ENCODE results near the gene SYNGR4.

The SYNGR4 gene

DNA sequence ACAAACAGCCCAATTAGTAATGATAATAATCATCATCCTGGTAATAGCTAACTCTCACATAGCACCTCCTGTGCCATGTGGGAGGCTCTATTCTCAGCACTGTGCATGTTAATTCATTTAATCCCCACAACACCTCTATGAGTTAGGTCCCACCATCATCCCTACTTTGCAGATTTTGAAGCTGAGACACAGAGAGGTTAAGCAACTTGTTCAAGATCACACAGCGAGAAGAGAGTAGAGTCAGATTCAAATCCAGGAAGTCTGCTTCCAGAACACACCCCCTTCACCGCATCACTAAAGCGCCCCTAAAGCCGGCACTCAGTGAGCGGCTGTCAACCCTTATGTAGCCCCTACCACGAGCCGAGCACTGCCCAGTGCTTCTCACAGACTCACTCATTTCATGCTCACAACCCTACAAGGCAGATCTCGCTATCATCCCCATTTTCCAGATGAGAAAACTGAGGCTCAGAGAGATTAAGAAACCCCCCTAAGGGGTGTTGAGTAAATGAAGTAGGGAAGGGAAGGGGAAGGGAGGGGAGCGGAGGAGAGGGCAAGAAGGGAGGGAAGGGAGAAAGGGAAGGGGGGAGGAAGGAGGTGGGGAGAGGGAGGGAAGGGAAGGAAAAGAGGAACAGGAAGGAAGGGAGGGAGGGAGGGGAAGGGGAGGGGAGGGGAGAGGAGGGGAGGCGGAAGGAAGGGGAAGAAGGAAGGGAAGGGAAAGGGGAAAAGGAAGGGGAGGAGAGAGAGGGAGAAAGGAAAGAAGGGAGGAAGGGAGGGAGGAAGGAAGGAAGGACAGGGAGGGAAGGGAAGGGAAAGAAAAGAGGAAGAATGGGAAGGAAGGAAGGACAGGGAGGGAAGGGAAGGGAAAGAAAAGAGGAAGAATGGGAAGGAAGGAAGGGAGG is 22.4 kb upstream of the SYNGR4 start:
- DNase-seq (ENCODE audit: low spot score) = no peak

DNA sequence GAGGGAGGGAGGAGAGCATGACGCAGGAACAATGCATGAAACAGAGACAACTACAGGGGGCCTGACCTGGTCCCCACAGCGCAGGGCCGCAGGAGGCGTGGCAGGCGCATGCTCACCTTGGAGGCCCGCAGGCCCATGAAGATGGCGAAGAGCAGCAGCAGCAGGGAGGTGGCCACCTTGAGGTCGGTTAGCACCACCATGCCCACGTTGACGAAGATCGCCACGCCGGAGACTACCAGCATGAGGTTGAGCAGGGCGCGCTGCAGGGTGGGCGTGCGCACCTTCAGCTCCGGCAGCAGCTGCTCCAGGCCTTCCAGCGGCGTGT is 21.8 kb upstream of the SYNGR4 start:
- no peak for DNase-seq (ENCODE audit: low spot score)

DNA sequence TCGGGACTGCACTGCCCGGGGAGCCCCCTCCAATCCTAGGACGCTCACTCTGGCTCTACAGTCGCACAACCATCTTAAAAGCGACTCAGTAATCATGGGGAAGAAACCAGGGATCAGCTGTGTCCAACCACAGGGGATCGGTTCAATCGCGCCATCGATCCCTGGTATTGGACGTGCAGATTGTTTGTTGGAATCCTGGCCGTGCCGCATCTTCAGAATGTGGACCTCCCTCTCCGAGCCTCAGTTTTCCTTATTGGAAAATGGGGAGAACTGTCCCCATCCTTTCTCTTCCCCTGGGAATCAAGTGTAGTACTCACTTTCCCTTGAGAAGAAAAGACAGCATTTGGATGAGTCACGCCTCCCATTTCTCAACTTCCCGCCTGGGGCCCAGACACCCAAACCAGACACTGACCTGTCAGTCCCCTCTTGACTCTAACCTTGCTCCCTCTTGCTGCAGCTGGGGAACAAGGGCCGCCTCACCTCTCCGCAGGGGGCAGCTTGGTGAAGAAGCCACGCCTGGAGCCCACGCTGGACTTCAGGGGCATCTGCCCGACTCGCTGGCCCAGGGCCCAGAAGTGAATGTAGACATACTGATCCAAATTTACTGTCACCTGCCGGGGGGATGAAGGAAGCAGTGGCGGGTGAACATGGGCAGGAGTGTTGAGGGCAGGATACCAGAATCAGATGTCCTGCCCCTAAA is 21.2 kb upstream of the SYNGR4 start:
- DNase-seq (ENCODE audit: low spot score) = no peak

DNA sequence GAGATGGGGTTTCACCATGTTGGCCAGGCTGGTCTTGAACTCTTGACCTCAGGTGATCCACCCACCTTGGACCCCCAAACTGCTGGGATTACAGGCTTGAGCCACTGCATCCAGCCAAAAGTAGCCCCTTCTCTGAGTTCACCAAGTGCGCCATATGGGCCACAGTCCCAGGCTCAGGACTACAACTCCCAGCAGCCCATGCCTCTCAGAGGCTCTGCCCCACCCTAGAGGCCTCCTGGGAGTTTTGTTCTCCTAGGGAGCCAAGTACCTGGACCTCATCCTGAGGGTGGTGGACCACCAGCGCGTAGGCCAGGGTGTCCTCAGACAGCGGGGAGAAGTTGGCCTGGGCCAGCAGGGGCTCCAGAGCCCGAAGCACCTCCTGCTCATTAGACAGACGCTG is 19.3 kb upstream of the SYNGR4 start:
- DNase-seq (ENCODE audit: low spot score) = no peak

DNA sequence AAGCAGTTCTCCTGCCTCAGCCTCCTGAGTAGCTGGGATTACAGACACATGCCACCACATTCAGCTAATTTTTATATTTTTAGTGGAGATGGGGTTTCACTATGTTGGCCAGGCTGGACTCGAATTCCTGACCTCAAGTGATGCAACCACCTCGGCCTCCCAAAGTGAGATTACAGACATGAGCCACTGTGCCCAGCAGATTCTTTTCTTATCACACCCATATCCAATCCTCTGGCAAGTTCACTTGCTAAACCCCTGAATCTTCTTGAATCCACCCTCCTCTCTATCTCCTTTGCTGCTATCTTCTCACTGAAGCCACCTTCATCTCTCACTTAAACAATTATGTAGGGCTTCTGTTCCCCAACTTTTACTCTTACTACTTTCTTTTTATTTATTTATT is 18.0 kb upstream of the SYNGR4 start:
- DNase-seq (ENCODE audit: low spot score) = no peak

DNA sequence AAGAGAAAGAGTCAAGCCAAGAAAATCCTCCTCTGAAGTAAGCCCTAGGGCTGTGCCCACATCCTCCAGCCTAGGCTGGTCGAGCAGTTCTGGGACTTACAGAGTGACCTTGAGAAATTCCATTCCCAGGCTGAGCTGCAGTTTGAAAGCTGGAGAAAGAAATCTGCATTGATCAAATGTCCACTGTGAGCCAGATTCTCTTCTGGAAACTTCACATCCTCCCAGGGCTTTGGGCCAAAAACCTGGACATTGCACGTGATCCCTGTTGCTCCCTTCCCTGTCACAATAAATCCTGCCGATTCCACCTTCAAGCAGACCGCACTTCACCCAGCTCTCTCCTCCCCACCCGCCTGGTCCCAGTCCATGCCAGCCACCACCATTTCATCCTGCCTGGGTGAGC is 16.1 kb upstream of the SYNGR4 start:
- no peak for DNase-seq (ENCODE audit: low spot score)

DNA sequence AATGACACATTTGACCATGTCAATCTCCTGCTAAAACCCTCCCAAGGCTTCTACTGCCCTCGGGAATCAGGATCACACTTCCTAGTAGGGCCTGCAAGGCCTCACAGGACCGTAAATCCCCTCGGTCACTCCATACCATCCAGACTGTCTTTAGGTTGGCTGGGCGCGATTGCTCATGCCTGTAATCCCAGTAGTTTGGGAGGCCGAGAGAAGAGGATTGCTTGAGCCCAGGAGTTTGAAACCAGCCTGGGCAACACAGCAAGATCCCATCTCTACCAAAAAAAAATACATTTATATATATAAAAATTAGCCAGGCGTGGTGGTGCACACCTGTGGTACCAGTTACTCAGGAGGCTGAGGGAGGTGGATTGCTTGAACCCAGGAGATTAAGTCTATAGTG is 15.4 kb upstream of the SYNGR4 start:
- no peak for DNase-seq (ENCODE audit: low spot score)

DNA sequence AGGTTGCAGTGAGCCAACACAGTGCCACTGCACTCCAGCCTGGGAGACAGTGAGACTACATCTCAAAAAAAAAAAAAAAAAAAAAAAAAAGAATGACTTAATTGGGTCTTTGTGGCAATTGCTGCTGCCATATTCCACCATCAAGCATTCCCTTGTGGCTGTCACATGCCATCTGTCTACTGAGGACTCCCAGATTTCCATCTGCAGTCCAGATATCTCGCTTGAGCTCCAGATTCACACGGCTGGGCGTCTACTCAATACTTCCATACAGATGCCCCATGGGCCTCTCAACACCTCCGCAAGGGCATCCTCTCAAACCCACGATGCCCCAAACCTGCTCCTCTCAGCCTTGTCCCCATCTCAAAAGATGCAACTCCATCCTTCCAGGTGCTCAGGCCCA is 13.3 kb upstream of the SYNGR4 start:
- DNase-seq (ENCODE audit: low spot score) = no peak

DNA sequence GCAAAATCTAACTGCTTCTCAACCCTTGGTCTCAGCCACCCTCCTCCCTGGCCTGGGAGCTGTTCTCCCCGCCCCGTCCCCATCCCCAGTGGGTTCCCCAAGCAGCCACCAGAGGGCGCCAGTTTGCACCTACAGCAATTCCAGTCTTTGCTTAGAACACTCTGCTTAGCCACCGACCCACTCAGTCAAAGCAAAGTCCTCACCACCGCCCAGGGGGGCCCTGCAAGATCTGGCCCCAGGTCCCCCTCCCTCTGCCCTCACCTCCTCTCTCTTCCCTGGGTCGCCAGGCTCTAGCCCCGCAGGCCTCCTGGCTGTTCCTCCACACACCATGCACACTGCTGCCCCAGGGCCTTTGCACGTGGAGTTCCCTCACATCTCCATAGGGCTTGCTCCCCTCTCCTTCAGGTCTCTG is 12.8 kb upstream of the SYNGR4 start:
- no peak for DNase-seq (ENCODE audit: low spot score)

DNA sequence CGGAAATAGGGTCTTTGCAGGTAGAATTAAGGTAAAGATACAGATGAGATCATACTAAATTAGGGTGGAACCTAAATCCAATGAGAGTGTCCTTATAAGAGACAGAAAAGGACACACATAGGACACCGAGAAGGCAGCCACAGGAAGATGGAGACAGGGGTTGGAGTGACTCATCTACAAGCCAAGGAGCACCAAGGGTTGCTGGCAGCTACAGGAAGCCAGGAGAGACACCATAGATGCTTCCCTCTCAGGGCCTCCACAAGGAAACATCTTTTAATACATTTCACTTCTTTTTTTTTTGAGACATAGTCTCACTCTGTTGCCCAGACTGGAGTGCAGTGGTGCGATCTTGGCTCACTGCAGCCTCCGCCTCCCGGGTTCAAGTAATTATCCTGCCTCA is 10.5 kb upstream of the SYNGR4 start:
- DNase-seq (ENCODE audit: low spot score) = no peak

DNA sequence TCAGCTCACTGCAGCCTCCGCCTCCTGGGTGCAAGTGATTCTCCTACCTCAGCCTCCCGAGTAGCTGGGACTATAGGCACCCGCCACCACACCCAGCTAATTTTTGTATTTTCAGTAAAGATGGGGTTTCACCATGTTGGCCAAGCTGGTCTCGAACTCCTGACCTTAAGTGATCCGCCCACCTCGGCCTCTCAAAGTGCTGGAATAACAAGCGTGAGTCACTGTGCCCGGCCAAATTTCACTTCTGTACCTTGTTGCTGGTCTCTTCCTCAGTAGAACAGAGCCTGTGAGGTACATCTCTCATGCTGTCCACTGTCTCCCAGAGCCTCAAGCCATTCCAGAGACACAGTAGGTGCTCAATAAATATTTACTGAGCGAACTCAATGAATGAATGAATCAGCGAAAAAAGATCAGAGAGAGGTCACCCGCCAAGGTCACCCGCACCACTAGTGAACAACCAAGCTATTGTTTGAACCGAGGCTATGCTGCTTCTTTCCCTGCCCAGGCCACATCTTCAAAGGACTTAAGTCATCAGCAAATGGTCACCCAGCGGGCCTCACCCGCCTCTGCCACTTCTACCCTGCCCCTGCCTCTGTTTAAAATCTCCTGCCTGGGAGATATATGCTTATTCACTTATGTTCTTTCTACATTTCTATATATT is 9.7 kb upstream of the SYNGR4 start:
- no peak for DNase-seq (ENCODE audit: low spot score)

DNA sequence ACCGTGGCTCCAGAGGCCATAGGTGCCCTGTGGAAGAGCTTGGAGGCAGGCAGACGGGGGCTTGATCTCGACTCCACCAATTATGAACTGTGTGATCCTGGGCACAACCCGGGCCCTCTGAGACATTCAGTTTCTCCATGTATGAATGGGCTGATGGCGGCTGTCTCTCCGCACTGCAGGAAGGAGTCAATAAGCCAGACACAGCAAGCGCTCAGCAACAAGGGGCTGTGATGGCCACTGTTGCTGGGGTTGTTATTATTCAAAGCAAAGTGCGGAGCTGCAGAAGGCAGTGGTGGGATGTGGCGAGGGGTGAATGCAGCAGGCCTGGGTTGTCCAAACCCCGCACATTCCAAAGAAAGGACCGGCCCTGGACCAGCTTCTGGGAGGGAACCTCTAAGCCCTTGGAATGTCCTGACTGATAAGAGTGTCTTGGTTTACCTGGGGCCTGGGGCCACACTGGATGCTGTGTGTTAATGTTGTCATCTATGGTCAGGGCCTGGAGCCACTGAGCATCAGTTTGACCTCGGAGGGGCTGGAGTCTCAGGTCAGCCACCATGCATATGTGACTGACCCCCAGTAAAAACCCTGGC is 8.7 kb upstream of the SYNGR4 start:
- no peak for DNase-seq (ENCODE audit: low spot score)

DNA sequence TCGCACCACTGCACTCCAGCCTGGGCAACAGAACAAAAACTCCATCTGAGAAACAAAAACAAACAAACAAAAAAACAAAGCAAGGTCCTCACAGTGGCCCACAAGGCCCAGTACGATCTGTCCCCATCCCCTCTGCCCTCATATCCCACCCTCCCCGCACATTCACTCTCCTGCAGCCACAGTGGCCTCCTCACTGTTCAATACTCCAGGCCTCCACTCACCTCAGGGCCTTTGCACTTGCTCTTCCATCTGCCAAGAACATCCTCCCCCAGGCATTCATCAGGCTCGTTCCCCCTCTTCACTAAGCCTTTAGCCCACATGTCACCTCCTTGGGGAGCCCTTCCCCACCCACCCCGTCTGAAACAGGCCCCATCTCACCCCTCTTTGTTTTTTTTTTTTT is 5.0 kb upstream of the SYNGR4 start:
- no peak for DNase-seq (ENCODE audit: low spot score)

DNA sequence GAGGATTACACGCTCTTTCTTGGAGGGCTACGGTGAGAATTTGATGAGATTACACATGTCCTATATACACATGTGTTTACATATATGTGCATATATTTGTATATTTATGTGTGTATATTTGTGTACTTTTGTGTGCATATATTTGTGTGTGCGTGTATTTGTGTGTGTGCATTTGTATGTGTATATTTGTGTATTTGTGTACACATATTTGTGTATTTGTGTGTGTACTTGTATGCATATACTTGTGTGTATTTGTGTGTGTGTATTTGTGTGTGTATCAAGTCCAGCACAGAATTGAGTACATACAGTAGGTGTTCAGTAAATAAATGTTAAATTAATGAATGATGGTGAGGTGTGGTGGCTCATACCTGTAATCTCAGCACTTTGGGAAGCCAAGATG is 2.3 kb upstream of the SYNGR4 start:
- no peak for DNase-seq (ENCODE audit: low spot score)

DNA sequence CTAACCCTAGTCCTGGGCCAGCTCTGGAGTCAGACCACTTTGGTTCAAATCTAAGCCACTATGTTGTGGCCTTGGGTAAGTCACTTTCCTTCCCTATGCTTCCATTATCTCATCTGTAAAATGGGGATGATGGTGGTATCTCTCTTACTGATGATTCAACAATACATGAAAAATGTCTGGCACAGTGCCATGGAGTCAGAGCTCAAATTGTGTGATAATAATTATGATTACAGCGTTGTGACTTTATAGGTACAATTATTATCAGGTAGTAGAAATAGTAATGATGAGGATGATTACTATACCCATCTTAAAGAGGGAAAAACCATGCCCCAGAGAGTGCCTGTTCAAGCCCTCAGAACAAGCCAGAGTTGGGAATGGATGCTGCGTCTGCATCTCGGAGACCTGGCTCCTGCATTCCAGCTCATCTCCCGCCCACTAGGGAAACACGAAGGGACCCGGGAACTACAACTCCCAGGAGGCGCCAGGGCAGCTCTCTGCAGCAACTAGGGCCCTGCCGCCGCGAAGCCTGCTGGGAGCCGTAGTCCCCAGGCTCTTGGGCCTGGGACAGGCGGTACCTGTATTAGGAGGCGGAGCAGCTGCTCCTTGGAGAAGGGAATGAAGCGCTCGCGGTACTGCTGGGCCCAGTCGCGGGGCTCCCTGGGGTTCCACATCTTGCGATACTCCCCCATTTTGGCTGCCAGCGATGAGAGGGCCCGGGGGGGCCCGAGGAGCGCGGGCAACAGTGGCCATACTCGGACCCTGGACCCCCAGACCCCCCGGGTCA is 1.3 kb upstream of the SYNGR4 start:
- DNase-seq (ENCODE audit: low spot score) = peak; percentile 95

DNA sequence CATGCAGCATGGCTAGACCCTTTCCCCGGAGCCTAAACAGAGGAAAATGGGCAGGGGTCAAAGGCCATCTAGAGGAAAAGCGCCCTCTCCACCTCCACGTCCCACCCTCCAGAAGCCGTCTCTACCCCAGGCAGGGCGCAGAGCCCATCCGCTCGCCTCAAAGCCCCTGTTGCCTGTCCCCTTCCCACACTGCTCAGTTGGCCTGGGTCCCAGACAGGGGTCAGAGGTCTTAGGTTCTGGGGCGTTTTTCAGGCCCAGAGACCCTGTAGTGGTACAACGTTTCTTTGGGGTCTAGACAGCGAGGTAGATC is 712 bp upstream of the SYNGR4 start:
- no peak for DNase-seq (ENCODE audit: low spot score)

DNA sequence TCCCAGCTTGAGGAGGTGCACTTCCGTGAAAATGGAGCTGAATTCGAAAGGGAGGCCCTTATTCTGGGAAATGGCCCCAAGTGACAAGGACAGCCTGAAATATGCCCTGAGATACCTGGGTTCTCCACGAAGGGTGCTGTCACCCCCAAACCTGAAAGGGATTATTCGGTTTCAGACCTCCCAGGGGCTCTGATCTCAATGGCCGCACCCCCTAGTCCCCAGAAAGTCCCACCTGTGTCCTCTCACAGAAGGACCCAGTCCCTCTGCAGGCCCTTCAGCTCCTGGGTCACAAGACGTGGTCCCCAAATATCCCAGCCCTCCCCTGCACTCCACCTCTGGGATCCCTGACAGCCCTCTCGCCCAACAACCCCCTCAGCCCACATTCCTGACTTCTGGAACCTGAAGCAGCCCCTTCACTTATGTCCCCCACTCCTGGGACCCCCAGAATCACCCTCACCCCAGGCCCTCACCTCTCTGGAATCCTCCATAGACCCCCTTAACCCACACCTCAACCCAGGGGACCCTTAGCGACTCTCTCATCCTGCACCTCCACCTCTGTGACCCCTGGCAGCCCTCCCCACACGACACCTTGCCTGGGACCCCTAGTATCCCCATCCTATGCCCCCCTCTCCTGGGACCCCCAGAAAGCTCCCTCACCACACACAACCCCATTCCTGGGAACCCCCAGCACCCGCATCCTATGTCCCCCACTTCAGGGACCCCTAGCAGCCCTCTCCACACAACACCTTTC is 606 bp downstream of the SYNGR4 start:
- DNase-seq (ENCODE audit: low spot score) = no peak

DNA sequence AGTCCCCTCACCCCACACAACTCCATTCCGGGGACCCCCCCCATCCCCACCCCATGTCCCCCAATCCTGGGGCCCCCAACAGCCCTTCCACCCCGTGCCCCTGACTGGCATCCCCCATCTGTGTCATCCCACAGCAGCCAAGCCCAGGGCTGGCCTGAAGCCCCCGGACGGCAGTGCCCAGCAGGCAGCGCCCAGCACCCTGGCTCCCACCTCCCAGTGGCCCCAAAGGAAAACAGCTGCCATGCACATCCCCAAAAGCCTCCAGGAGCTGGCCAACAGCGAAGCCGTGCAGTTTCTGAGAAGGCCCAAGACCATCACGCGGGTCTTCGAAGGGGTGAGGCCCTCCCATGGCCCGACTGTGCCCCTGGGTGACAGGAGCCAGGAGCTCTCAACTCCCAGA is 1.4 kb downstream of the SYNGR4 start:
- no peak for DNase-seq (ENCODE audit: low spot score)

DNA sequence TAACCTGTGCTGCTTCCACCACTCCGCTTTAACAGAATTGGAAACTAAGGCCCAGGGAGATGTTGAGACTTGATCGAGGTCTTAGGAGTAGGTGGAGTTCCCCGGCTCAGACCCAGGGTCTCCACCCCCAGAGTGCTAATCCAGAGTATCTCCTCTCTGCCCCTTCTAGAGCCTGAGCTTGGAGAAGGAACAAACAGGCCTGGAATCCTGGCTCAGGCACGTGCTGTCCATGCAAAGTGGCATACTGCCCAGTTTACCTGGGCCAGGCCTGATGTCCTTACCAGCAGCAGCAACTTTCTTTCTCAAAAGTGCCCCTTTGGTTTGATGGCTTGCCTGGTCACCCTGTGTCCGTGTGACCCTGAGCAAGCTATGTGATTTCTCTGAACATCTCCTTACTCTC is 3.7 kb downstream of the SYNGR4 start:
- no peak for DNase-seq (ENCODE audit: low spot score)

DNA sequence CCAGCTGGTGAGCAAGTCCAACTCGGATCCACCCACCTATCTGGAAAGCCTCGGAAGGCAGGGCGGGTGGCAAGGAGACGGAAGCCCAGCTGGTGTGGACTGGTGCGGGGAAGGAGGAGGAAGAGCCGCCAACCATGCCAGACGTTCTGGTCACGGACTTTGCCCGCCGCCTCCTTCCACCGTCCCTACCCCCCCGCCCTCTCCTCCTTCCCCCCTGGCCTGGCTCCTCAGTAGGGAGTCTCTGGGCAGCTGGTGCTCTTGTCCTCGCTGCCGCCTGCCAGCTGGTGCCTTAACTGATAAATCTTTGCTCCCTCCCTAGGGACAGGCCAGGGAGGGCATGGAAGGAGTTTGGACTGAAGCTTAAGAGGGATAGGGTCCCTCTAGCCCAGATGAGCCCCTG is 4.8 kb downstream of the SYNGR4 start:
- no peak for DNase-seq (ENCODE audit: low spot score)

DNA sequence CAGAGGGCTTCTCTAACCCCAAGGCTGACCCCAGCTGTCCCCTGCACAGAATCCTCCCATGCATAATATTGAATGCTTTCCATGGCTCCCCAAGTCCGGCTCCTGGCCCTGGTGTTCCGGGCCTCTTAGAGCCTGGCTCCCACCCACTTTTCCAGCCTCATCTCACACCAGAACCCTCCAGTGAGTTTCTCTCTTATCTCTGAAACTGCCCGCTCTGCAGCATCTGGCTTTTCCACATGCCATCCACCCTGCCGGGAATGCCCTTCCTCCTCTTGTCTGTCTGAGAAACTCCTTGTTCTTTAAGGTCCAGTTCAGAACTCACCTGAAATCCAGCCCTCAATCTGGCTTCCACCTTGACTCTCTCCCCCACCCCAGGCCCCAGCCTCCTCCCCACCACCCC is 6.8 kb downstream of the SYNGR4 start:
- no peak for DNase-seq (ENCODE audit: low spot score)

DNA sequence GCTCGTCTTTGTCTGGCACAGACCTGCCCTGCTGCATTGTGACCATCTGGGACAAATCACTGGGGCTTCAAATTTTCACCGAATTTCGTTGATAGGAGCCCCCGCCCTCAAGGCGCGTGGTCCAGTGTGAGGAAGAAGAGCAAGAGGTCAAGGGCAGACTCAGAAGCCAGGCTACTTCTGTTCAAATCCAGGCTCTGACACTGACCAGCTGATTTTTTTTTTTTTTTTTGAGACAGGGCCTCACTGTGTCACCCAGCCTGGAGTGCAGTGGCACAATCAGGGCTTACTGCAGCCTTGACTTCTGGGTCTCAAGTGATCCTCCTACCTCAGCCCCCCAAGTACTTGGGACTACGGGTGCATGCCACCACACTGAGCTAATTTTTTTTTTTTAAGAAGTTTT is 7.2 kb downstream of the SYNGR4 start:
- DNase-seq (ENCODE audit: low spot score) = no peak

Measured in pons (tissue), 1 donor.